K562 (cell line): ENCODE data around the gene PACS2. TPM values are rescaled to one million over a fixed set of nuclear protein-coding genes. Genes with fewer than 3 reads are reported as not detected.

Experiments
- ATAC-seq: fragments of 200-7000 bp; cut with Tn5 transposase; 3 replicates; pipeline ENCODE4 v1.9.1; 2020; ENCODE audit warnings: moderate library complexity
- BruUV-seq: library from RNA; stranded (reverse); fragments of 400-500 nt; replicated peaks from 2 replicates; lab custom pipeline; 2021; lab: Mats Ljungman, UMichigan
- CTCF ChIA-PET: fragments of 300-600 bp; formaldehyde crosslinking; extraction: SDS; loops from one replicate; lab custom pipeline; 2021; ENCODE audit warnings: low intra/inter-chr PET ratio; lab: Yijun Ruan, JAX
- POLR2A ChIA-PET: fragments of 300-600, 350-650 bp; sonication (Branson Sonifier 250); formaldehyde crosslinking; extraction: SDS; loops from one replicate; lab custom pipeline; 2021; ENCODE audit warnings: antibody characterized with exemption, inconsistent platforms; lab: Yijun Ruan, JAX
- DNase-seq, 4 experiments: peaks; one replicate each; pipeline versions ENCODE4 v3.0.0 to v3.0.0-alpha.2; 2011 to 2018; ENCODE audit warnings: low spot score in 3 of 4, mixed read lengths in 3 of 4; ENCODE audit errors: extremely low read depth in 1 of 4
- FAIRE-seq: peaks from 2 replicates; lab custom pipeline; 2011; peaks lifted over from hg19 to GRCh38; lab: Jason Lieb, UNC
- H2AFZ ChIP-seq: 2 replicates; pipeline ENCODE4 v1.6.0; 2011; ENCODE audit warnings: low read depth, low read length, control low read depth, inconsistent platforms
- H3K27ac ChIP-seq: fragments of 200-600 bp; 3 replicates; pipeline ENCODE4 v1.8.0; 2011; ENCODE audit warnings: low read depth, mild to moderate bottlenecking, control low read depth, inconsistent platforms, low read length, moderate library complexity, mixed read lengths; ENCODE audit errors: extremely low read depth
- H3K27me3 ChIP-seq, 2 experiments: fragments of 300-600 bp in 1 of 2; 2 replicates in 1 of 2; 3 replicates in 1 of 2; pipeline versions ENCODE4 v1.6.0 to v1.8.0; 2011; ENCODE audit warnings: inconsistent platforms in 2 of 2, low read length in 2 of 2, mild to moderate bottlenecking in 1 of 2, mixed read lengths in 1 of 2, moderate library complexity in 1 of 2; ENCODE audit not compliant: control insufficient read depth in 2 of 2, insufficient read depth in 2 of 2
- H3K36me3 ChIP-seq: fragments of 300-600 bp; 3 replicates; pipeline ENCODE4 v1.8.0; 2011; ENCODE audit warnings: mild to moderate bottlenecking, low read length, inconsistent platforms; ENCODE audit not compliant: control insufficient read depth, insufficient read depth
- H3K4me1 ChIP-seq, 2 experiments: fragments of 200-600 bp in 1 of 2; replicated peaks in 1 of 2; 2 replicates in 1 of 2; 3 replicates in 1 of 2; pipeline versions ENCODE4 v1.5.1 to v1.8.0; 2011; ENCODE audit warnings: inconsistent platforms in 2 of 2, low read length in 2 of 2, mild to moderate bottlenecking in 1 of 2, mixed read lengths in 1 of 2, moderate library complexity in 1 of 2; ENCODE audit not compliant: control insufficient read depth in 2 of 2, insufficient read depth in 2 of 2
- H3K4me2 ChIP-seq: 2 replicates; pipeline ENCODE4 v1.6.1; 2011; ENCODE audit warnings: low read length, control low read depth, inconsistent platforms, mixed read lengths; ENCODE audit not compliant: insufficient read depth
- H3K4me3 ChIP-seq: fragments of 200-600 bp; sonication (generic), shearing (Covaris generic); 2 replicates; pipeline ENCODE4 v1.5.1; 2016; ENCODE audit warnings: control low read depth, inconsistent platforms
- H3K79me2 ChIP-seq: fragments of 200-600 bp; 3 replicates; pipeline ENCODE4 v1.8.0; 2011; ENCODE audit warnings: low read length, inconsistent platforms; ENCODE audit not compliant: control insufficient read depth, insufficient read depth
- H3K9ac ChIP-seq, 2 experiments: 2 replicates each; pipeline versions ENCODE4 v1.6.0 to v1.6.1; 2011; ENCODE audit warnings: low read depth in 2 of 2, low read length in 2 of 2, control low read depth in 1 of 2, inconsistent platforms in 1 of 2, mild to moderate bottlenecking in 1 of 2, mixed read lengths in 1 of 2; ENCODE audit not compliant: insufficient read depth in 1 of 2
- H3K9me1 ChIP-seq: one replicate; pipeline ENCODE4 v1.6.0; 2011; ENCODE audit warnings: inconsistent platforms, mild to moderate bottlenecking, low read length, moderate library complexity; ENCODE audit not compliant: control insufficient read depth, insufficient read depth
- H3K9me3 ChIP-seq: replicated peaks from 2 replicates; pipeline ENCODE4 v1.5.1; 2011; ENCODE audit warnings: low read depth, low read length, inconsistent platforms; ENCODE audit not compliant: control insufficient read depth, insufficient read depth
- H4K20me1 ChIP-seq: replicated peaks from 2 replicates; pipeline ENCODE4 v1.6.1; 2011; ENCODE audit warnings: low read length, inconsistent platforms, mixed read lengths; ENCODE audit not compliant: control insufficient read depth, insufficient read depth
- ARID2 ChIP-seq: fragments of 450-650 bp; IDR thresholded peaks from 2 replicates; pipeline ENCODE4 v1.6.1; 2017; ENCODE audit warnings: antibody characterized with exemption, mild to moderate bottlenecking
- DPF2 ChIP-seq: fragments of 450-650 bp; IDR thresholded peaks from 2 replicates; pipeline ENCODE4 v1.6.1; 2016
- ESRRB ChIP-seq: fragments of 250-450 bp; sonication (Bioruptor Pico); IDR thresholded peaks from 2 replicates; pipeline ENCODE4 v1.5.0; 2020; ENCODE audit warnings: mild to moderate bottlenecking, moderate library complexity, borderline replicate concordance
- FOS ChIP-seq: IDR thresholded peaks from 3 replicates; pipeline ENCODE4 v1.6.1; 2011; ENCODE audit not compliant: insufficient read length; ENCODE audit errors: extremely low read depth
- HLTF ChIP-seq: fragments of 450-650 bp; IDR thresholded peaks from 2 replicates; pipeline ENCODE4 v1.6.1; 2016
- NONO ChIP-seq, 2 experiments: fragments of 200-400 bp in 1 of 2; fragments of 450-650 bp in 1 of 2; formaldehyde crosslinking in 1 of 2; IDR thresholded peaks; 2 replicates each; pipeline ENCODE4 v1.6.1; 2017; ENCODE audit warnings: low read depth in 2 of 2, mild to moderate bottlenecking in 2 of 2, moderate library complexity in 2 of 2, low read length in 1 of 2
- PHB ChIP-seq: fragments of 250-450 bp; sonication (Bioruptor Pico); IDR thresholded peaks from 2 replicates; pipeline ENCODE4 v1.5.0; 2021
- RBFOX2 ChIP-seq: fragments of 200-400 bp; formaldehyde crosslinking; IDR thresholded peaks from 2 replicates; pipeline ENCODE4 v1.6.1; 2017; ENCODE audit warnings: low read depth, mild to moderate bottlenecking, low read length, moderate library complexity
- RBM25 ChIP-seq: fragments of 200-400 bp; formaldehyde crosslinking; IDR thresholded peaks from 2 replicates; pipeline ENCODE4 v1.6.1; 2018; ENCODE audit warnings: low read length, low read depth, moderate library complexity; ENCODE audit not compliant: severe bottlenecking
- SLC30A9 ChIP-seq: fragments of 250-450 bp; sonication (Bioruptor Pico); IDR thresholded peaks from 2 replicates; pipeline ENCODE4 v1.8.0; 2022; ENCODE audit warnings: mild to moderate bottlenecking, moderate library complexity
- ZNF146 ChIP-seq: IDR thresholded peaks from one replicate; pipeline ENCODE4 v1.6.1; 2018; ENCODE audit warnings: missing compliant biosample characterization; ENCODE audit not compliant: unreplicated experiment
- ZNF274 ChIP-seq: IDR thresholded peaks from 2 replicates; pipeline ENCODE4 v1.6.1; 2011; ENCODE audit warnings: low read depth, mild to moderate bottlenecking, low read length, moderate library complexity, borderline replicate concordance
- ZNF324 ChIP-seq: fragments of 250-450 bp; sonication (Bioruptor Pico); IDR thresholded peaks from 2 replicates; pipeline ENCODE4 v1.4.0; 2020; ENCODE audit warnings: mild to moderate bottlenecking
- WGBS: fragments of 100-300 bp; shearing (Covaris generic); methylation state at CpG from one replicate; pipeline ENCODE4 v1.1.6; 2016; ENCODE audit warnings: low coverage, mixed read lengths; ENCODE audit not compliant: insufficient coverage; ENCODE audit errors: missing lambda C conversion rate; 5-methylcytosine and 5-hydroxymethylcytosine counted together
- in situ Hi-C: fragments of 300-500 bp; cut with MboI; formaldehyde crosslinking; loops from 4 replicates; pipeline ENCODE4 v1.15.0; 2018; ENCODE audit warnings: inconsistent platforms, mixed read lengths
- intact Hi-C: fragments of 100-400 bp; cut with micrococcal nuclease; formaldehyde crosslinking; loops from 2 replicates; pipeline ENCODE4 v1.14.2; 2022
- polyA plus RNA-seq, 8 experiments: library from polyadenylated mRNA; depleted of rRNA in 4 of 8; stranded (reverse) in 5 of 8; unstranded in 3 of 8; fragments of >200 nt; fragmentation: Nextera tagmentation in 2 of 8; fragmentation: Illumina TruSeq in 1 of 8; extraction: Ambion mirVana in 2 of 8; extraction: Trizol in 1 of 8; gene quantifications; 2 replicates each; pipeline versions ENCODE4 v1.2.1 to v1.2.3, GENCODE V29; 2011 to 2014; ENCODE audit warnings: inconsistent platforms in 1 of 8, missing spikeins in 1 of 8
- total RNA-seq, 7 experiments: library from RNA; depleted of rRNA in 6 of 7; stranded (reverse); fragments of >200 nt in 6 of 7; fragmentation: Illumina TruSeq in 2 of 7; extraction: Trizol in 2 of 7; gene quantifications; 2 replicates each; pipeline versions ENCODE4 v1.2.1 to v1.2.3, GENCODE V29; 2011 to 2021; ENCODE audit warnings: low replicate concordance in 1 of 7
- TF ChIP-seq, protein P1 (sequence below): fragments of 200-600 bp; sonication (generic); IDR thresholded peaks from one replicate; pipeline ENCODE4 v1.6.1; 2012; ENCODE audit warnings: mild to moderate bottlenecking, low read depth, low read length, inconsistent platforms

PACS2 gene
- total and polyA plus RNA-seq, 9 of the 15 experiments (the other 6 are each of a cell fraction or from before 2014, with no cell fraction given) = 0.11 to 20.8 (median 9.9) TPM

DNA sequence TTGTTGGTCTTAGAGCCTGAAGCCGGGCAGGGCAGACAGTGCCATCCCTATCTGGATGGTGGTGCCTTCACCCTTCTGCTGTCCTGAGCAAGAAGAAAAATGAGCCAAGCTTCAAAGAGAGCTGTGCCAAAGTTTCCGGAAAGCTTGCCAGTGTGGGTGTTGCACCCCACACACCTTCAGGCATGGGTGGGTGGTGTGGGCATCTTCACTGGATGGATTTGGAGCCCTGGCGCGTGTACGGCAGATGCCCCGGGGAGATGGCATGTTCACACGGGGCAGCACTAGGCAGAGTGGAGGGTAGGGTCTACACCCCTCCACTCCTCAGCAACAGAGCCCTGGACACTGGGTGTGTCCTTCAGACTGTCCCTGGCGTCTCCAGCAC, 33.0 kb downstream of the PACS2 start:
- 75% methylated on average over 7 of the region's 8 CpGs for WGBS
- H3K79me2 ChIP-seq = no peaks in the 10 kb centered on the region; the same call in 2 of the 3 replicates
- CTCF ChIA-PET = no interaction called here
- peaks cover 10 to 51% of the 10 kb centered on the region in 2 experiments; a peak in 4 of 5 replicates for H3K4me1 ChIP-seq
- DNase-seq = no peak
- no peak for ATAC-seq
- H4K20me1 ChIP-seq = 0 out of 2 replicates have a peak, but pooled peaks cover 3% of the 10 kb centered on the region
- no peaks in the 10 kb centered on the region for H3K9me1 ChIP-seq
- no peak for FAIRE-seq
- intact Hi-C loops (no loop called here), in situ Hi-C loops (loop anchor here (10.0 kb wide), 1 partner anchor 83 kb away; no protein-coding TSS in a partner anchor)
- H3K36me3 ChIP-seq = no peaks in the 10 kb centered on the region
- H3K4me3 ChIP-seq = no peak overlapping the region
- no peak overlapping the region for H3K27ac ChIP-seq
- no peaks in the 10 kb centered on the region for H3K27me3 ChIP-seq
- BruUV-seq = no TSS peak
- H2AFZ ChIP-seq = no peak overlapping the region
- no peaks in the 10 kb centered on the region for H3K9me3 ChIP-seq
- H3K4me2 ChIP-seq = no peak overlapping the region
- POLR2A ChIA-PET = no interaction called here
- peak overlapping the region in 1 of 2 experiments; percentile 17; a peak in 1 of 4 replicates for H3K9ac ChIP-seq
- no peak for TF ChIP-seq ESRRB (CRISPR knock-in tag)
- TF ChIP-seq SLC30A9 (CRISPR knock-in tag) = no peak
- TF ChIP-seq FOS = no peak
- TF ChIP-seq, protein P1, sequence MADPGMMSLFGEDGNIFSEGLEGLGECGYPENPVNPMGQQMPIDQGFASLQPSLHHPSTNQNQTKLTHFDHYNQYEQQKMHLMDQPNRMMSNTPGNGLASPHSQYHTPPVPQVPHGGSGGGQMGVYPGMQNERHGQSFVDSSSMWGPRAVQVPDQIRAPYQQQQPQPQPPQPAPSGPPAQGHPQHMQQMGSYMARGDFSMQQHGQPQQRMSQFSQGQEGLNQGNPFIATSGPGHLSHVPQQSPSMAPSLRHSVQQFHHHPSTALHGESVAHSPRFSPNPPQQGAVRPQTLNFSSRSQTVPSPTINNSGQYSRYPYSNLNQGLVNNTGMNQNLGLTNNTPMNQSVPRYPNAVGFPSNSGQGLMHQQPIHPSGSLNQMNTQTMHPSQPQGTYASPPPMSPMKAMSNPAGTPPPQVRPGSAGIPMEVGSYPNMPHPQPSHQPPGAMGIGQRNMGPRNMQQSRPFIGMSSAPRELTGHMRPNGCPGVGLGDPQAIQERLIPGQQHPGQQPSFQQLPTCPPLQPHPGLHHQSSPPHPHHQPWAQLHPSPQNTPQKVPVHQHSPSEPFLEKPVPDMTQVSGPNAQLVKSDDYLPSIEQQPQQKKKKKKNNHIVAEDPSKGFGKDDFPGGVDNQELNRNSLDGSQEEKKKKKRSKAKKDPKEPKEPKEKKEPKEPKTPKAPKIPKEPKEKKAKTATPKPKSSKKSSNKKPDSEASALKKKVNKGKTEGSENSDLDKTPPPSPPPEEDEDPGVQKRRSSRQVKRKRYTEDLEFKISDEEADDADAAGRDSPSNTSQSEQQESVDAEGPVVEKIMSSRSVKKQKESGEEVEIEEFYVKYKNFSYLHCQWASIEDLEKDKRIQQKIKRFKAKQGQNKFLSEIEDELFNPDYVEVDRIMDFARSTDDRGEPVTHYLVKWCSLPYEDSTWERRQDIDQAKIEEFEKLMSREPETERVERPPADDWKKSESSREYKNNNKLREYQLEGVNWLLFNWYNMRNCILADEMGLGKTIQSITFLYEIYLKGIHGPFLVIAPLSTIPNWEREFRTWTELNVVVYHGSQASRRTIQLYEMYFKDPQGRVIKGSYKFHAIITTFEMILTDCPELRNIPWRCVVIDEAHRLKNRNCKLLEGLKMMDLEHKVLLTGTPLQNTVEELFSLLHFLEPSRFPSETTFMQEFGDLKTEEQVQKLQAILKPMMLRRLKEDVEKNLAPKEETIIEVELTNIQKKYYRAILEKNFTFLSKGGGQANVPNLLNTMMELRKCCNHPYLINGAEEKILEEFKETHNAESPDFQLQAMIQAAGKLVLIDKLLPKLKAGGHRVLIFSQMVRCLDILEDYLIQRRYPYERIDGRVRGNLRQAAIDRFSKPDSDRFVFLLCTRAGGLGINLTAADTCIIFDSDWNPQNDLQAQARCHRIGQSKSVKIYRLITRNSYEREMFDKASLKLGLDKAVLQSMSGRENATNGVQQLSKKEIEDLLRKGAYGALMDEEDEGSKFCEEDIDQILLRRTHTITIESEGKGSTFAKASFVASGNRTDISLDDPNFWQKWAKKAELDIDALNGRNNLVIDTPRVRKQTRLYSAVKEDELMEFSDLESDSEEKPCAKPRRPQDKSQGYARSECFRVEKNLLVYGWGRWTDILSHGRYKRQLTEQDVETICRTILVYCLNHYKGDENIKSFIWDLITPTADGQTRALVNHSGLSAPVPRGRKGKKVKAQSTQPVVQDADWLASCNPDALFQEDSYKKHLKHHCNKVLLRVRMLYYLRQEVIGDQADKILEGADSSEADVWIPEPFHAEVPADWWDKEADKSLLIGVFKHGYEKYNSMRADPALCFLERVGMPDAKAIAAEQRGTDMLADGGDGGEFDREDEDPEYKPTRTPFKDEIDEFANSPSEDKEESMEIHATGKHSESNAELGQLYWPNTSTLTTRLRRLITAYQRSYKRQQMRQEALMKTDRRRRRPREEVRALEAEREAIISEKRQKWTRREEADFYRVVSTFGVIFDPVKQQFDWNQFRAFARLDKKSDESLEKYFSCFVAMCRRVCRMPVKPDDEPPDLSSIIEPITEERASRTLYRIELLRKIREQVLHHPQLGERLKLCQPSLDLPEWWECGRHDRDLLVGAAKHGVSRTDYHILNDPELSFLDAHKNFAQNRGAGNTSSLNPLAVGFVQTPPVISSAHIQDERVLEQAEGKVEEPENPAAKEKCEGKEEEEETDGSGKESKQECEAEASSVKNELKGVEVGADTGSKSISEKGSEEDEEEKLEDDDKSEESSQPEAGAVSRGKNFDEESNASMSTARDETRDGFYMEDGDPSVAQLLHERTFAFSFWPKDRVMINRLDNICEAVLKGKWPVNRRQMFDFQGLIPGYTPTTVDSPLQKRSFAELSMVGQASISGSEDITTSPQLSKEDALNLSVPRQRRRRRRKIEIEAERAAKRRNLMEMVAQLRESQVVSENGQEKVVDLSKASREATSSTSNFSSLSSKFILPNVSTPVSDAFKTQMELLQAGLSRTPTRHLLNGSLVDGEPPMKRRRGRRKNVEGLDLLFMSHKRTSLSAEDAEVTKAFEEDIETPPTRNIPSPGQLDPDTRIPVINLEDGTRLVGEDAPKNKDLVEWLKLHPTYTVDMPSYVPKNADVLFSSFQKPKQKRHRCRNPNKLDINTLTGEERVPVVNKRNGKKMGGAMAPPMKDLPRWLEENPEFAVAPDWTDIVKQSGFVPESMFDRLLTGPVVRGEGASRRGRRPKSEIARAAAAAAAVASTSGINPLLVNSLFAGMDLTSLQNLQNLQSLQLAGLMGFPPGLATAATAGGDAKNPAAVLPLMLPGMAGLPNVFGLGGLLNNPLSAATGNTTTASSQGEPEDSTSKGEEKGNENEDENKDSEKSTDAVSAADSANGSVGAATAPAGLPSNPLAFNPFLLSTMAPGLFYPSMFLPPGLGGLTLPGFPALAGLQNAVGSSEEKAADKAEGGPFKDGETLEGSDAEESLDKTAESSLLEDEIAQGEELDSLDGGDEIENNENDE = no peak
- TF ChIP-seq HLTF = no peak
- TF ChIP-seq RBFOX2 = no peak
- no peak for TF ChIP-seq ZNF324
- TF ChIP-seq NONO (IDR thresholded peaks at IDR 0.05; ENCODE audit: low read depth in 2 of 2, low read length in 1 of 2) = no peak
- TF ChIP-seq ZNF274 = no peak
- no peak for TF ChIP-seq ARID2
- no peak for TF ChIP-seq RBM25
- no peak for TF ChIP-seq PHB
- no peak for TF ChIP-seq DPF2
- no peak for TF ChIP-seq ZNF146 (CRISPR knock-in tag)
